ENCODE measurements around the gene CELSR1. TPM values are rescaled to one million over a fixed set of nuclear protein-coding genes. Genes with fewer than 3 reads are reported as not detected.

Gene CELSR1
- total and polyA plus RNA-seq, 2 of the 13 experiments (the other 11 are each of a cell fraction or from before 2014, with no cell fraction given), result 0.78 to 1.8 TPM

DNA sequence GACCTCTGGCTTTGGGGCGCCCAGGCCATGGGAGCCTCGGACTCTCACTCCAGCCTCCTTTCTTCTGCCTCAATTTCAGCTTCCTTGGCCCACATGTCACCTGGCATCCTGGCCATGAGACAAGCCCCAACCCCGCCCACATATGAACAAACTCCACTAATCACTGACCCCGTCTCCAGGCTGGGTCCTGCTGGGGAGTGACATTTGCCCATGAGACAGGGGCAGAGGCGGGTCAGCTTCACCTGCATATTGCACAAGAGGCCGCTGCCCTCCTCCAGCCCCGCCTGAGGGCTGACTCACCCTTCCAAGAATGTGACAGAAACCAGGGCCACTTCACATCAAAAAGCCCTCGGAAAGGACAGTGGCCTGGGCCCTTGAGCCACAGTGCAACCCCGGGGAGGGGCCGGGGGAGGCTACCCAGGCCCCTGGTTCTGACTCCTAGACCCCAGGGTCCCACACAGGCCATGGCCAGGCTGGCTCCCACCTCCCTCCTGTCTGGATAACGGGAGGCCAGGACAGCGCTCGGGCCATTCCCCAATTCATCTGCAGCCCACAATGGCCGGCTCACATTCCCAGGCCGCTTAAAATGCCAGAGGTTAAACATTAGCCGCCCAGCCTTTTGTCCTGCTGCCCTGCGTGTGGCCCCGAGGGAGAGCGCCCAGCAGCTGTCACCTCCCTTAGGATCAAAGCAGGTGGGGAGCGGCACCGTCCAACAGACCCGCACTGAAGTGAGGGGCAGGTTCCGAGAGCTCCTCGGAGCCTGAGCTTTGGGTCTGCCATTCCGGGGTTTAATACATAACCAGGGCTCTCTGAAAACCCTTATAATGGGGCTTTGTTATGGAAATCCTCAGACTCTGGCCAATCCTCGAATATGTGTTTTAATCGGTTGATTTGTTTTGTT lies 159.6 kb downstream of the CELSR1 start (continued):
- TF ChIP-seq, protein P1, sequence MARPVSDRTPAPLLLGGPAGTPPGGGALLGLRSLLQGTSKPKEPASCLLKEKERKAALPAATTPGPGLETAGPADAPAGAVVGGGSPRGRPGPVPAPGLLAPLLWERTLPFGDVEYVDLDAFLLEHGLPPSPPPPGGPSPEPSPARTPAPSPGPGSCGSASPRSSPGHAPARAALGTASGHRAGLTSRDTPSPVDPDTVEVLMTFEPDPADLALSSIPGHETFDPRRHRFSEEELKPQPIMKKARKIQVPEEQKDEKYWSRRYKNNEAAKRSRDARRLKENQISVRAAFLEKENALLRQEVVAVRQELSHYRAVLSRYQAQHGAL (CRISPR knock-in tag; IDR thresholded peaks at IDR 0.05; ENCODE audit: not compliant biosample characterization), result no peak
- peak; percentile 26; the same call in 1 of the 2 replicates for TF ChIP-seq POLR2AphosphoS5 (IDR thresholded peaks at IDR 0.05; ENCODE audit: low read depth, low read length)
- no peak for TF ChIP-seq ZNF33A (CRISPR knock-in tag; IDR thresholded peaks at IDR 0.05; ENCODE audit: borderline replicate concordance)
- 0 out of 2 replicates have a peak, but pooled peaks have one; percentile 35 for TF ChIP-seq ZNF44 (CRISPR knock-in tag; IDR thresholded peaks at IDR 0.05)
- TF ChIP-seq MXD4 (CRISPR knock-in tag; IDR thresholded peaks at IDR 0.05), result peak; percentile 83
- TF ChIP-seq, protein P2, sequence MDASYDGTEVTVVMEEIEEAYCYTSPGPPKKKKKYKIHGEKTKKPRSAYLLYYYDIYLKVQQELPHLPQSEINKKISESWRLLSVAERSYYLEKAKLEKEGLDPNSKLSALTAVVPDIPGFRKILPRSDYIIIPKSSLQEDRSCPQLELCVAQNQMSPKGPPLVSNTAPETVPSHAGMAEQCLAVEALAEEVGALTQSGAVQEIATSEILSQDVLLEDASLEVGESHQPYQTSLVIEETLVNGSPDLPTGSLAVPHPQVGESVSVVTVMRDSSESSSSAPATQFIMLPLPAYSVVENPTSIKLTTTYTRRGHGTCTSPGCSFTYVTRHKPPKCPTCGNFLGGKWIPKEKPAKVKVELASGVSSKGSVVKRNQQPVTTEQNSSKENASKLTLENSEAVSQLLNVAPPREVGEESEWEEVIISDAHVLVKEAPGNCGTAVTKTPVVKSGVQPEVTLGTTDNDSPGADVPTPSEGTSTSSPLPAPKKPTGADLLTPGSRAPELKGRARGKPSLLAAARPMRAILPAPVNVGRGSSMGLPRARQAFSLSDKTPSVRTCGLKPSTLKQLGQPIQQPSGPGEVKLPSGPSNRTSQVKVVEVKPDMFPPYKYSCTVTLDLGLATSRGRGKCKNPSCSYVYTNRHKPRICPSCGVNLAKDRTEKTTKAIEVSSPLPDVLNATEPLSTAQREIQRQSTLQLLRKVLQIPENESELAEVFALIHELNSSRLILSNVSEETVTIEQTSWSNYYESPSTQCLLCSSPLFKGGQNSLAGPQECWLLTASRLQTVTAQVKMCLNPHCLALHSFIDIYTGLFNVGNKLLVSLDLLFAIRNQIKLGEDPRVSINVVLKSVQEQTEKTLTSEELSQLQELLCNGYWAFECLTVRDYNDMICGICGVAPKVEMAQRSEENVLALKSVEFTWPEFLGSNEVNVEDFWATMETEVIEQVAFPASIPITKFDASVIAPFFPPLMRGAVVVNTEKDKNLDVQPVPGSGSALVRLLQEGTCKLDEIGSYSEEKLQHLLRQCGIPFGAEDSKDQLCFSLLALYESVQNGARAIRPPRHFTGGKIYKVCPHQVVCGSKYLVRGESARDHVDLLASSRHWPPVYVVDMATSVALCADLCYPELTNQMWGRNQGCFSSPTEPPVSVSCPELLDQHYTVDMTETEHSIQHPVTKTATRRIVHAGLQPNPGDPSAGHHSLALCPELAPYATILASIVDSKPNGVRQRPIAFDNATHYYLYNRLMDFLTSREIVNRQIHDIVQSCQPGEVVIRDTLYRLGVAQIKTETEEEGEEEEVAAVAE (CRISPR knock-in tag; IDR thresholded peaks at IDR 0.05; ENCODE audit: borderline replicate concordance), result peak; percentile 31; the same call in 1 of the 2 replicates
- peak; percentile 93 for TF ChIP-seq BCL6 (CRISPR knock-in tag; IDR thresholded peaks at IDR 0.05)
- 0 out of 2 replicates have a peak, but pooled peaks have one; percentile 23 for TF ChIP-seq ZSCAN5A (CRISPR knock-in tag; IDR thresholded peaks at IDR 0.05; ENCODE audit: borderline replicate concordance)
- no peak for TF ChIP-seq LRRFIP1 (CRISPR knock-in tag; conservative IDR thresholded peaks at IDR 0.05)
- TF ChIP-seq, protein P3, sequence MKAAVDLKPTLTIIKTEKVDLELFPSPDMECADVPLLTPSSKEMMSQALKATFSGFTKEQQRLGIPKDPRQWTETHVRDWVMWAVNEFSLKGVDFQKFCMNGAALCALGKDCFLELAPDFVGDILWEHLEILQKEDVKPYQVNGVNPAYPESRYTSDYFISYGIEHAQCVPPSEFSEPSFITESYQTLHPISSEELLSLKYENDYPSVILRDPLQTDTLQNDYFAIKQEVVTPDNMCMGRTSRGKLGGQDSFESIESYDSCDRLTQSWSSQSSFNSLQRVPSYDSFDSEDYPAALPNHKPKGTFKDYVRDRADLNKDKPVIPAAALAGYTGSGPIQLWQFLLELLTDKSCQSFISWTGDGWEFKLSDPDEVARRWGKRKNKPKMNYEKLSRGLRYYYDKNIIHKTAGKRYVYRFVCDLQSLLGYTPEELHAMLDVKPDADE (CRISPR knock-in tag; IDR thresholded peaks at IDR 0.05), result no peak
- no peak for TF ChIP-seq ZNF597 (CRISPR knock-in tag; IDR thresholded peaks at IDR 0.05)
